NK-92 treated with Interleukin-12 subunit alpha and Interleukin-12 subunit beta, amount 100 ng/mL, for 24 hours (cell line): ENCODE results near the gene PTGS1.
"Not testable (repeated sequence)": the region's sequence is repeated elsewhere in the genome, so short reads cannot be mapped to it uniquely, and the experiment has no call there.

Experiments used
- DNase-seq: peaks from one replicate; lab custom pipeline; 2025; lab: John Stamatoyannopoulos, UW

PTGS1 gene

GRCh38 chr9:122370869-122371755, at the start of gene PTGS1:
Gene PTGS1, plus strand, starts transcription at chr9:122371024. Its CDS starts 61 bp downstream, at chr9:122371085.
- DNase-seq, result no peak

GRCh38 chr9:122322553-122322952, 48.3 kb upstream of the PTGS1 start:
- DNase-seq, result no peak

GRCh38 chr9:122324665-122325064, 46.2 kb upstream of the PTGS1 start:
- not testable (repeated sequence) for DNase-seq

- no peak for DNase-seq
Measured at GRCh38 chr9:122325124-122325523, 45.7 kb upstream of the PTGS1 start.

GRCh38 chr9:122327175-122327574, 43.6 kb upstream of the PTGS1 start:
- DNase-seq, result no peak

GRCh38 chr9:122329597-122329996, 41.2 kb upstream of the PTGS1 start:
- no peak for DNase-seq

- not testable (repeated sequence) for DNase-seq
Measured at GRCh38 chr9:122330466-122330865, 40.4 kb upstream of the PTGS1 start.

GRCh38 chr9:122331523-122331927, 39.3 kb upstream of the PTGS1 start:
- no peak for DNase-seq

GRCh38 chr9:122332083-122332482, 38.7 kb upstream of the PTGS1 start:
- no peak for DNase-seq

- no peak for DNase-seq
Measured at GRCh38 chr9:122332644-122333043, 38.2 kb upstream of the PTGS1 start.

GRCh38 chr9:122333169-122333808, 37.5 kb upstream of the PTGS1 start:
- no peak for DNase-seq

- no peak for DNase-seq
Measured at GRCh38 chr9:122334916-122335315, 35.9 kb upstream of the PTGS1 start.

GRCh38 chr9:122336189-122336588, 34.6 kb upstream of the PTGS1 start:
- no peak for DNase-seq

- no peak for DNase-seq
Measured at GRCh38 chr9:122336866-122337555, 33.8 kb upstream of the PTGS1 start.

- no peak for DNase-seq
Measured at GRCh38 chr9:122337556-122337929, 33.3 kb upstream of the PTGS1 start.

- DNase-seq, result no peak
Measured at GRCh38 chr9:122338536-122338935, 32.3 kb upstream of the PTGS1 start.

- DNase-seq, result no peak
Measured at GRCh38 chr9:122338994-122339393, 31.8 kb upstream of the PTGS1 start.

GRCh38 chr9:122339579-122339978, 31.2 kb upstream of the PTGS1 start:
- no peak for DNase-seq

- DNase-seq, result no peak
Measured at GRCh38 chr9:122340161-122340560, 30.7 kb upstream of the PTGS1 start.

- DNase-seq, result no peak
Measured at GRCh38 chr9:122342323-122343050, 28.3 kb upstream of the PTGS1 start.

GRCh38 chr9:122346478-122347347, 24.1 kb upstream of the PTGS1 start:
- no peak for DNase-seq
